ENCODE data around the gene MYLK.

Gene MYLK

DNA sequence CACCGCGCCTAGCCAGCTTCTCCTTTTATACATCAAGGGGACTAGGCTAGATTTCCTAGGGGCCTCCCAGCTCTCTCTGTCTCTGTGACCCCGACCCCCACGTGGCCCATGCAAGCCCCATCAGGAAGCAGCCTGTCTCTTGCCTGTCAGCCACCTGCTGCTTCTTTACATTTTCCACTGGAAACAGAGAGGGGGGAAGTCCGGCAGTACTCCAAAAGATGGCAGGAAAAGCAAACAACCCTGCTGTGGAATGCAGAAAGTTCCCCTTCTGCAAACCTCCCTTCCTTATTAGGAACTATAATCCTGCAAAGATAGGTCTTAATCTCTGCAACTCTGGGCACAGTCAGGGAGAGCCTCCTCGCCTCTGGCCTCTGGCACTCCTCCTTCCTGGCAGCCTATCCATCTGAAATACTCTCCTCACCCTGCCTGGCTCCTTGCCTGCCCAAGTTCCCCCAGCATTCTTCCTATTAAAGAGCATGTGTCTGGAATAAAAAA is 251.9 kb downstream of the MYLK start:
- TF ChIP-seq, protein P1, sequence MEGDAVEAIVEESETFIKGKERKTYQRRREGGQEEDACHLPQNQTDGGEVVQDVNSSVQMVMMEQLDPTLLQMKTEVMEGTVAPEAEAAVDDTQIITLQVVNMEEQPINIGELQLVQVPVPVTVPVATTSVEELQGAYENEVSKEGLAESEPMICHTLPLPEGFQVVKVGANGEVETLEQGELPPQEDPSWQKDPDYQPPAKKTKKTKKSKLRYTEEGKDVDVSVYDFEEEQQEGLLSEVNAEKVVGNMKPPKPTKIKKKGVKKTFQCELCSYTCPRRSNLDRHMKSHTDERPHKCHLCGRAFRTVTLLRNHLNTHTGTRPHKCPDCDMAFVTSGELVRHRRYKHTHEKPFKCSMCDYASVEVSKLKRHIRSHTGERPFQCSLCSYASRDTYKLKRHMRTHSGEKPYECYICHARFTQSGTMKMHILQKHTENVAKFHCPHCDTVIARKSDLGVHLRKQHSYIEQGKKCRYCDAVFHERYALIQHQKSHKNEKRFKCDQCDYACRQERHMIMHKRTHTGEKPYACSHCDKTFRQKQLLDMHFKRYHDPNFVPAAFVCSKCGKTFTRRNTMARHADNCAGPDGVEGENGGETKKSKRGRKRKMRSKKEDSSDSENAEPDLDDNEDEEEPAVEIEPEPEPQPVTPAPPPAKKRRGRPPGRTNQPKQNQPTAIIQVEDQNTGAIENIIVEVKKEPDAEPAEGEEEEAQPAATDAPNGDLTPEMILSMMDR (IDR thresholded peaks at IDR 0.05; ENCODE audit: control insufficient read depth, extremely low read depth, insufficient read depth): no peak
- DNase-seq (ENCODE audit: low read depth): peak; percentile 82
- H3K4me3 ChIP-seq (ENCODE audit: low read depth, low read length): no peak overlapping the region

DNA sequence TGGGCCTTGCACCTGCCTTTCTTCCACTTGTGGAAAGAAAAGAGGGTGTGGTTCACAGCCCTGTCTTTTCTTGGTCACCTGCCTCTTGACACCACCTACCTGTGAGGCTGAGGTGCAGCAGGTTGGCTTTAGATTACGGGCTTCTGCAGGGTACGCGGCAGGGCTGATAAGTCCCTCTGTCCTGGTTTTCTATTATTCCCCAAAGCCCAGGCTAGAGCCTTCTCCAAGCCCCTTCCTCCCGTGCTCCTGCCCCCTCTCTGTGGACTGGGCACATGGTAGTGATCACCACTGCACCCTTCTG is 254.4 kb downstream of the MYLK start:
- DNase-seq (ENCODE audit: low read depth): no peak
- H3K4me3 ChIP-seq (ENCODE audit: low read depth, low read length): no peak overlapping the region
- TF ChIP-seq, protein P1 (IDR thresholded peaks at IDR 0.05; ENCODE audit: control insufficient read depth, extremely low read depth, insufficient read depth): no peak

DNA sequence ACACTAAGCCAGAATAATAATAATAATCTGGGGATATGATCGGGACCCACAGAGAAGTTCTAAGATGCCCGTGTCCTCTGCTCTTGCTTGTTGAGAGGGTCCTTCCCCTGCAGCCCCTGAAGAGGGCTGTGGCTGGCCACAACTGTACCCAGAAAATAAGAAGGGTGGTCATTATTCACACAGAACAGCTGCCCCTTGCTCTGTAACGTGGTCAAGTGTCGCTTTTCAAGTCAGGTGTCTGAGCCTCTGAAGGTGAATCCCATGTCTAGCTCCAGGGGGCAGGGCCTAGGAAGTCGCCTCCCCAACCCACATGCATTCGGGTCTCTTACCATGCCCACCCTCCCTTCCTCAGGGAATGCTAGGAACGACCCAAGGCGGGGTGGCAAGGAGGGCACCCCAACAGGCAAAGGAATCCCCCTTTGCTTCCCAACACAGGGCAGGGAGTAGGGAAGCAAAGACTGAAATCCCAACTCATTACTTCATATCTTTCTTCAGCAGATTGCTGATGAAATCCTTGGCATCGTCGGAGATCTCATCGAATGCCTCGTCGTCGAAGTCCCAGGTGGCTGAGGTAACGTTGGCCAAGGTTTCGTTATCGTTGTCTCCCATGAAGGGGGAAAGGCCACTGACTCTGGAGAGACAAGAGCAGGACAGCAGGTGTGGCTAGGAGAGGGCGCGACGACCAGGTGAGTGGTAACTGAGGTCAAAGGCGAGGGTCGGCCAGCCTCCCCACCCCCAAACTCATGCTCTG is 255.0 kb downstream of the MYLK start:
- no peak for DNase-seq (ENCODE audit: low read depth)
- TF ChIP-seq, protein P1 (IDR thresholded peaks at IDR 0.05; ENCODE audit: control insufficient read depth, extremely low read depth, insufficient read depth): no peak
- H3K4me3 ChIP-seq (ENCODE audit: low read depth, low read length): no peak overlapping the region

DNA sequence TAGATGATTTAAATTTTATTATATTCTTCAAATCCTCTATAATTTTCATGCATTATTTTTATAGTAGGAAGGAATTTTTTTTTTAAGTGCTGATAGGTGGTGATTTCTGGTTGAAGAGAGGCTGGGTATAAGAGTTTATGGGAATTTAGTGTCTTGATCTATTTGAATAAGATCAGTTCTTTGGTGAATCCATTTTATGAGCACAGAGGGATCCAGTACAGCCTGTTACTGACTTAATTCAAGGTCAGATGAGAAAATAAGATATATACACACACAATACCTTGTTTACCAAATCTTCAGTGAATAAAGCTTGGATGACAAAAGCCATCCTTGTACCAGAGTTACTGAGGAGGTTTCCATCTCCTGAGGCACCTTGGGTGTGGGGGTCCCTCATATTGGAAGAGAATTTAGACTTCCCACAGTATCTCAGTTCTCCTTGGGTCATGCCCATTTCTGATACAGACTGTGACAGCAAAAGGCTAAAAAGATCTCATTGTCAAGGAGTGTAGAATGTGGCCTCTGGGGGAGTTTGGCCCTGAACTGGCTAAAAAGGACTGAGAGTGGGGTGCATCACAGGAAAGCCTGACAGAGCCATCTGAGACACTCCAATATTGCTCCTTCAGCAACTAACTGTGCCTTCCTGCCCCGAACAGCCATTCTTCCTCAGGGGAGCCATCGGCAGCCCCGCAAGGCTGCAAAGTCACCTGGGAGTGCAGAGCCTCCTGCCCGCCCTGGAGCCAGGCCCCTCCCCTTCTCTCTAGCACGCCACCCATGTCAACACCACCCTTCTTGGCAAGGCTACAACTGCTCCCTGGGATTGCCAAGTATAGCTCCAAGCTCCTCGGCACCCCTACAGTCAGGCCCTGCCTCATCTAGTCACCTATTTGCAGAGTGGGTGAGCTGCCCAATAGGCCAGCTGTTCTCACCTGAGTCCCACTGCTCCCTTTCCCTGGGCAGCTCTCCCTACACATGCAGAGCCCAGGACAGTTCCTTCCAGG is 256.2 kb downstream of the MYLK start:
- TF ChIP-seq, protein P1 (IDR thresholded peaks at IDR 0.05; ENCODE audit: control insufficient read depth, extremely low read depth, insufficient read depth): no peak
- no peak overlapping the region for H3K4me3 ChIP-seq (ENCODE audit: low read depth, low read length)
- DNase-seq (ENCODE audit: low read depth): peak; percentile 84

DNA sequence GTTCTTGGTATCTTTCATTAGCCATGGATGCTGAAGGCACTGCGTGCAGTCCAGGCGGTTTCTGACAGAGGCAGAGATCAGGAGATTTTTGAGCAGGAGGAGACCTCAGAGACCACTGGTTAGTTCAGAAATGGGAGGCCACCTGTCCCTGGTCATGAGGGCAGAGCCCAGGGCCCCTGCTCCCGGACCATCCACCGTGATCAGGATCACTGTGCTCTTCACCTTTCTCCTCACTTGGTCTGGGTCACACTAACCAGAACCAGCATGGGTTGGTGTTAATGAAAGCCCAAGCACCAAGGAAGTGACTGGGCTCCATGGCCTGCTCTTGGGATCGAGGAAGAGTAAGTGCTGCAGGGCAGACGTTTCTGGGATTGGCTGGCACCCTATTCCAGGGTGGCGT is 257.3 kb downstream of the MYLK start:
- TF ChIP-seq, protein P1 (IDR thresholded peaks at IDR 0.05; ENCODE audit: control insufficient read depth, extremely low read depth, insufficient read depth): no peak
- DNase-seq (ENCODE audit: low read depth): no peak
- no peak overlapping the region for H3K4me3 ChIP-seq (ENCODE audit: low read depth, low read length)

DNA sequence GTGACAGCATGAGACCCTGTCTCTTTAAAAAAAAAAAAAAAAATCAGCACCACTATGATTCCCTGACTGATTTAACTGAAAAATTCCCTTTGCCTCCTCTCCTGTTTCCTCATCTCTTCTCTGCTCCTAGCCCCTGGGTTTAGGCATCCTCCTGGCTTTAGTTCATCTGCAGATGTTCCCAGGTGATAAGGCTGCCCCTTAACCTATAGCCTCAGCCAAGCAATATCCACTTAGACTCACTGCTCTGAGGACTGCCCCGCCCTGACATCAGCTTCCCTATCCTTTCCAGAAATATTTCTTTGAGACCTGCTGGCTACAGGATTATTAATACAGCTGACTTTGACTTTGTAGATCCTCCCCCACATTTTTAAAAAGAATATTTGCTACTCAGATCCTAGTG is 259.8 kb downstream of the MYLK start:
- TF ChIP-seq, protein P1 (IDR thresholded peaks at IDR 0.05; ENCODE audit: control insufficient read depth, extremely low read depth, insufficient read depth): no peak
- DNase-seq (ENCODE audit: low read depth): no peak
- no peak overlapping the region for H3K4me3 ChIP-seq (ENCODE audit: low read depth, low read length)
